DMS79 treated with DMSO at 0.1 percent for 48 hours (cell line): ENCODE results near the gene GPR17.

Experiments used
- DNase-seq: peaks from one replicate; lab custom pipeline; 2025; lab: John Stamatoyannopoulos, UW

GPR17 gene

DNA sequence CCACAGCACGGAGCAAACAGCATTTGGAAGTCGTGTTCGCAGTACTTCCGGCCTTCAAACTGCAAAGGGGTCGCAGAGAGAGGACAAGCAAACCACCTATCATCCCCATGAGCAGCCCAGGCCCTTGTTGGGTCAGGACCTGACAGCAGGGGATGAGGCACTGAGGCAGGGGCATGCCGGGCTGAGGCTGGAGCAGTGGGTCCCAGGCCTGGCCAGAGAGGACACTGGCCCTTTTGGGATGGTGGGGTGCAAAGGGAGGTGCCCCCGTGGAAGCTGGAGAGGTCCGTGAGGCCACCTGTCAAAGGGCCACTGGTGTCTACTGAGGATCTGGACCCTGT lies 8.9 kb downstream of the GPR17 start:
- DNase-seq, result no peak

- no peak for DNase-seq
These were observed 9.5 kb downstream of the GPR17 start for GRCh38 chr2:127655209-127656073.

DNA sequence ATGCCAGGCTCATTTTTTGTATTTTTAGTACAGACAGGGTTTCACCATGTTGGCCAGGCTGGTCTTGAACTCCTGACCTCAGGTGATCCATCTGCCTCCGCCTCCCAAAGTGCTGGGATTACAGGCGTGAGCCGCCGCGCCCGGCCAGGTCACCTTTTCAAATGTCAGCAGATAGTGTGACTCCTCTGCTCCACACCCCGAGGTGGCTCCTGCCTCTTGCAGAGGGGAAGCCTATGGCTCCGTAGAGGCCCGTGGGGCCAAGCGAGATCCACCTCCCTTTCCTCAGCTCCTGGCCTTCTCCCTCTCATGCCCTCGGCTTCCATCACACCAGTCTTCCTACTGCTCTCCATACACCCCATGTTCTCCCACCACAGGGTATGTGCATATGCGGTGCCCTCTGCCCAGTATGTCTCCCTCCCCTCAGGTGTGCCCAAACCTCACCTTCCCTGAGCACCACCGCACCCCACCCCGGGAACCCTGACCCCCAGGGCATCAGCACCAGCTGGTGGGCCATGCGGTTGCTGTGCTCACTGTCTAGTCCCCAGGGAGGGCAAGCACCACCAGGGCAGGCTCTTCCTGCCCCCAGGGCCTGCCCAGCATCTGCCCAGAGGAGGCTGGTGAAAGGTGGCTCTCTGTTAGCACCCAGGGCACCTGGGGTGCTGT lies 10.7 kb downstream of the GPR17 start:
- no peak for DNase-seq

- no peak for DNase-seq
These were observed 11.3 kb downstream of the GPR17 start for GRCh38 chr2:127657232-127657595.

DNA sequence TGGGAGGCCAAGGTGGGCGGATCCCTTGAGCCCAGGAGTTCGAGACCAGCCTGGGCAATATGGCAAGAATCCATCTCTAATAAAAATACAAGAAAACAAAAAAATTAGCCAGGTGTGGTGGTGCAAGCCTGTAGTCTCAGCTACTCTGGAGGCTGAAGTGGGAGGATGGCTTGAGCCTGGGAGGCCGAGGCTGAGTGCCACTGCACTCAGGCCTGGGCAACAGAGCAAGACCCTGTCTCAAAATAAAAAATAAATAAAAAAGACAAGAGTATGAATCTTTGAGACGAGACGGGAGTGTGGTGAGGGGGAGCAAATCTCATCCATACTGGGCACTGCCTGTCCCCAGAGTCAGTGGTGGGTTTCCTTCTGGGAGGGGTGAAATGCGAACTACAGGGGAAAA lies 12.2 kb downstream of the GPR17 start:
- no peak for DNase-seq

- DNase-seq, result no peak
These were observed 12.9 kb downstream of the GPR17 start for GRCh38 chr2:127658641-127659407.

GRCh38 chr2:127659408-127660290 lies 13.7 kb downstream of the GPR17 start:
- no peak for DNase-seq

GRCh38 chr2:127660291-127660578 lies 14.3 kb downstream of the GPR17 start:
- DNase-seq, result no peak

GRCh38 chr2:127661072-127661649 lies 15.2 kb downstream of the GPR17 start:
- no peak for DNase-seq

DNA sequence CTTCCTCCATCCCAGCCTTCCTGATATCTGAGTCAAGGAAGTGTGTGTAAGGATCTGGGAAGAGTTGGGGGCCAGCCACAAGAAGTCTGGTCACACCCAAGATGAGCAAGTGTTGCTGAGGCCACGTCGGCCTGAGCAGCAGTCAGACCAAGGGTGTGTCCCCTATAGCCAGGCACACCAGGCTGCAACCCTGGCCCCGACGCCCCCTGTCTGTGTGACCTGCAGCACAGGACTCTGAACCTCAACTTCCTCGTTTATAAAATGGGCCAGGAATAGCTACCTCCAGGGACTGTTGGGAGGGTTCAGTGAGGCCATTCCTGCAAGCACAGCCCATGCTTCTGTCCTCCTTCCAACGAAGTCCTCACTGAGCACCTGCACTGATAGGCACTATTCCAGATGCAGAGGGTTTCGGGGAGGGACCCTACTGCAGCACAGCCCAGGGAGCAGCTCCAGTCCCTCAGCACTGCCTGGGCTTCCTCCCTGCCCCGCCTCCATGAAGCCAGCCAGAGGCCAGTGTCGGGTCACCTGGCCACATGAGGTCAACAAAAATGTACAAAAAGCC lies 16.1 kb downstream of the GPR17 start:
- no peak for DNase-seq

DNA sequence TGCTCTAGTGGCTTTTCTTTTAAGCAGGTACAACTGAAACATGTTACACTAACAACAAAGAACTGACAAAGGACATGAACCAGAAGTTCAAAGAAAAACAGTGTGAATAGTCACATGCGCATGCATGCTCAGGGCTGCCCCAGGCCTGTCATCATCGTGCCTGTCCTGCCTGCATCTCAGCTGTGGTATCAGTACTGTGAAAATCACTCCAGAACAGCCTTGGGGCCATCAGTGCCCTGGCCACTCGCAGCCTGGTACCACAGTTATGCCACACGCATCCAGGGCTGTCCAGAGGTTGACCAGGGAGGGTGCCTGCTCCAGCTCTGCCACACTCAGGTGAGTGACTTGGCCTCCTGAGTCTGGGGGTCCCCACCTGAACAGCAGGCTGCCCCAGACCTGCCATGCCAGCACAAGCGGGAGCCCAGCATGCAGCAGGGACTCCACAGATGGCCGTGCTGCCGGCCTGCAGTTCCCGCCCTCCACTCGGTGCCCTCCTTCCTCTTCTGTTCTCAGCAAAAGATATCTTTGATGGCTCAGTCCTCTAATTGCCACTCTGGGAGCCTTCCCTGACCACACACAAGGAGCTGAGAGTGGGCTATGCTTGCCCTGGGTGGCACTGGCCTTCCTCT lies 17.1 kb downstream of the GPR17 start:
- DNase-seq, result no peak

- DNase-seq, result no peak
These were observed 17.7 kb downstream of the GPR17 start for GRCh38 chr2:127663566-127664064.

GRCh38 chr2:127664065-127664894 lies 18.3 kb downstream of the GPR17 start:
- no peak for DNase-seq

DNA sequence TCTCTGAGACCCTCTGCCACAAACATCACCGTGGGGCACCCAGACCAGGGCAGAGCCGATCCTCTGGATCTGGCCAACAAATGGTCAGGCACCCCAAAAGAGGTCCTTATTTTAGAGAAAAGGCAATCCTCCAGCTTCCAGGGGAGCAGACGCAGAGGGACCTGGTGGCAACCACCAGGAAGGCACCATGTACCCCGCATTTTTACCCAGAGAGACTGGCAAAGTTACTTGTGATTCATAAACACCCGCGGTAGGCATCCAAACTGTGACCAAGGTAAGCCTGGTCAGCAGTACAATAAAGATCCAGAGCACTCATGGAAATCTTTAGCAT lies 18.9 kb downstream of the GPR17 start:
- DNase-seq, result no peak

- DNase-seq, result no peak
These were observed 19.4 kb downstream of the GPR17 start for GRCh38 chr2:127665267-127665893.

DNA sequence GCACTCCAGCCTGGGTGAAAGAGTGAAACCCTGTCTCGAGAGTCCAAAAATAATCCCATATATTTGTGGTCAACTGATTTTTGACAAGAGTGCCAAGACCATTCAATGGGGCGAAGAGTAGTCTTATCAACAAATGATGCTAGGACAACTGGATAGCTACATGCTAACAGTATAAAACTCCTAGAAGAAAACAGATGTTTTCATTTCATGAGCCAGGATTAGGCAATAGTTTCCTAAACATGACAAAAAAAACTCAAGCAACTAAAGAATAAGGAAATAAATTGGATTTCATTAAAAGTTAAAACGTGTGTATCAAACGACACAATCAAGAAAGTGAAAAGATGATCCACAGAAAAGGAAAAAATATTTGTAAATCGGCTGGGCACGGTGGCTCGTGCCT lies 23.1 kb downstream of the GPR17 start:
- no peak for DNase-seq

DNA sequence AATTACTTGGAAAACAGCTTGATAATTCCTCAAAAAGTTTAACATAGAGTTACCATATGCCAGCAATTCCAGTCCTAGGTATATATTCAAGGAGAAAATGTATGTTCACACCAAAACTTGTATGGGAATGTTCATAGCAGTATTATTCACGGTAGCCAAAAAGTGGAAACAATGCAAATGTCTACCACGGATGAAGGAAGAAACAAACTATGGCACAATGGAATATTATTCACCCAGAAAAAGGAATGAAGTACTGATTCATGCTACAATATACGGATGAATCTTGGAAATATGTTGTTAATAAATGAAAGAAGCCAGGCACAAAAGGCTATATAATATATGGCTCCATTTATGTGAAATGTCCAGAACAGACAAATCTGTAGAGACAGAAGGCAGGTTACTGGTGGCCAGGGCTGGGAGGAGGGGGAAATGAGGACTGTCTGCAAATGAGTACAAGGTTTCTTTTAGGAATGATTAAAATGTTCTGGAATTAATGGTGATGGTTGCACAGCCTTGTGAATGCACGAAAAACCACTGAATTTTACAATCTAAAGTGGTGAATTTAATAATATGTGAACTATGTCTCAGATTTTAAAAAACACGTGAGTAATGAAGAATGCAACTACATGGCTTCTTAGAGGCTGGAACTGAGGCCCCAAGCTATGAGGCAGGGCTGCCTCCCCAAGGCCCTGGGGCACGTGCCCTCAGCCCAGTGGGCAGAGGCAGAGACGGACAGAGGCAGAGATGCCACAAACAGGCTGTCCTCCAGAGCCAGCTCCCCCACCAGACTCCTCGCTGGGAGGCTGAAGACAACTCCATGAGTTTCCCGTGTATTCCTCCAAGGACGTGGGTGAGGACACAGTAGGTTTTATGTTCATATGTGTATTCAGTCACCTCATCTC lies 24.4 kb downstream of the GPR17 start:
- DNase-seq, result no peak

DNA sequence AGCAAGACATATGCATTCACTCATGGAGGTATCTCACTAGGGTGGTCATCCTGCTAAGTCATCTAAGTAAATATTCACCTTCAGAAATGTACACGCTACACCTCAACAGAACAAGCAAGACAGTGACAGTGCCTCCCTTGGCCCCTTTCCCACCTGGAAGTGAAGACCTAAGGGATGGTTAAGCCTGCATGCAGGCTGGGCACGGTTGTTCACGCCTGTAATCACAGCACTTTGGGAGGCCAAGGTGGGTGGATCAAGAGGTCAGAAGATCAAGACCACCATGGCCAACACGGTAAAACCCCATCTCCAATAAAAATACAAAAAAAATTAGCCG lies 25.0 kb downstream of the GPR17 start:
- no peak for DNase-seq
